Subcutaneous abdominal adipose tissue (tissue), 5 donors: ENCODE data around the gene LRRC2.
"Not testable (repeated sequence)": the region's sequence is repeated elsewhere in the genome, so short reads cannot be mapped to it uniquely, and the experiment has no call there.

Source experiments
- H3K27ac ChIP-seq: one replicate; pipeline ENCODE4 v1.7.0; 2013; ENCODE audit warnings: low read depth, mild to moderate bottlenecking, inconsistent platforms, low read length, moderate library complexity
- H3K27me3 ChIP-seq, 5 donors: one replicate each; pipeline ENCODE4 v1.7.0; 2013; ENCODE audit warnings: low read length in 5 of 5, inconsistent platforms in 1 of 5; ENCODE audit not compliant: control insufficient read depth in 5 of 5, insufficient read depth in 4 of 5
- H3K36me3 ChIP-seq, 5 donors: one replicate each; pipeline ENCODE4 v1.7.0; 2013; ENCODE audit warnings: low read length in 5 of 5; ENCODE audit not compliant: control insufficient read depth in 5 of 5, insufficient read depth in 5 of 5
- H3K4me1 ChIP-seq, 5 donors: one replicate each; pipeline ENCODE4 v1.7.0; 2013; ENCODE audit warnings: low read length in 5 of 5, mild to moderate bottlenecking in 3 of 5, moderate library complexity in 1 of 5; ENCODE audit not compliant: control insufficient read depth in 5 of 5, insufficient read depth in 5 of 5
- H3K4me3 ChIP-seq, 5 donors: one replicate each; pipeline ENCODE4 v1.7.0; 2013; ENCODE audit warnings: low read length in 5 of 5, low read depth in 1 of 5
- H3K9ac ChIP-seq, 5 donors: one replicate each; pipeline ENCODE4 v1.7.0; 2013; ENCODE audit warnings: low read length in 5 of 5, mild to moderate bottlenecking in 4 of 5, moderate library complexity in 3 of 5
- H3K9me3 ChIP-seq, 5 donors: one replicate each; pipeline ENCODE4 v1.7.0; 2013; ENCODE audit warnings: low read length in 5 of 5; ENCODE audit not compliant: control insufficient read depth in 5 of 5
- donor health status: healthy.
- donor health status: healthy.
- donor health status: healthy.
- donor health status: healthy.
- donor health status: healthy.

The LRRC2 gene

GRCh38 chr3:46603446-46604046 lies 37.4 kb upstream of the LRRC2 start:
- no peaks in the 10 kb centered on the region for H3K27me3 ChIP-seq
- no peak overlapping the region for H3K4me3 ChIP-seq
- H3K9ac ChIP-seq, result no peak overlapping the region
- no peak overlapping the region for H3K27ac ChIP-seq
- peaks cover 0 to 7% (median 2%) of the 10 kb centered on the region in 5 donors for H3K4me1 ChIP-seq
- no peaks in the 10 kb centered on the region for H3K9me3 ChIP-seq
- H3K36me3 ChIP-seq, result no peaks in the 10 kb centered on the region

GRCh38 chr3:46599590-46599989 lies 33.5 kb upstream of the LRRC2 start:
- Histone ChIP-seq H3K4me3 (no peak overlapping the region), H3K4me1 (no peaks in the 10 kb centered on the region), H3K27me3 (no peaks in the 10 kb centered on the region), H3K9ac (no peak overlapping the region), H3K27ac (no peak overlapping the region), H3K36me3 (no peaks in the 10 kb centered on the region), H3K9me3 (no peaks in the 10 kb centered on the region)

- Histone ChIP-seq H3K4me3 (no peak overlapping the region), H3K36me3 (no peaks in the 10 kb centered on the region), H3K9ac (no peak overlapping the region), H3K9me3 (no peaks in the 10 kb centered on the region), H3K27ac (no peak overlapping the region), H3K4me1 (no peaks in the 10 kb centered on the region), H3K27me3 (no peaks in the 10 kb centered on the region)
These were observed 29.8 kb upstream of the LRRC2 start for GRCh38 chr3:46595819-46596314.

GRCh38 chr3:46594723-46595122 lies 28.6 kb upstream of the LRRC2 start:
- Histone ChIP-seq H3K36me3 (no peaks in the 10 kb centered on the region), H3K27me3 (no peaks in the 10 kb centered on the region), H3K27ac (no peak overlapping the region), H3K9me3 (no peaks in the 10 kb centered on the region), H3K4me1 (no peaks in the 10 kb centered on the region), H3K4me3 (no peak overlapping the region), H3K9ac (no peak overlapping the region)

GRCh38 chr3:46593979-46594378 lies 27.9 kb upstream of the LRRC2 start:
- no peaks in the 10 kb centered on the region for H3K9me3 ChIP-seq
- H3K27ac ChIP-seq, result no peak overlapping the region
- H3K9ac ChIP-seq, result no peak overlapping the region
- H3K4me1 ChIP-seq, result no peaks in the 10 kb centered on the region
- H3K36me3 ChIP-seq, result no peaks in the 10 kb centered on the region
- no peaks in the 10 kb centered on the region for H3K27me3 ChIP-seq
- H3K4me3 ChIP-seq, result no peak overlapping the region

- Histone ChIP-seq H3K4me3 (no peak overlapping the region), H3K9ac (no peak overlapping the region), H3K4me1 (no peaks in the 10 kb centered on the region), H3K9me3 (no peaks in the 10 kb centered on the region), H3K27ac (no peak overlapping the region), H3K27me3 (no peaks in the 10 kb centered on the region), H3K36me3 (no peaks in the 10 kb centered on the region)
These were observed 27.3 kb upstream of the LRRC2 start for GRCh38 chr3:46593274-46593862.

- H3K27ac ChIP-seq, H3K4me3 ChIP-seq, H3K9me3 ChIP-seq, H3K4me1 ChIP-seq, H3K9ac ChIP-seq, H3K27me3 ChIP-seq, H3K36me3 ChIP-seq: not testable (repeated sequence)
These were observed 21.2 kb upstream of the LRRC2 start for GRCh38 chr3:46587268-46587667.

- Histone ChIP-seq H3K36me3 (no peaks in the 10 kb centered on the region), H3K4me1 (no peaks in the 10 kb centered on the region), H3K4me3 (no peak overlapping the region), H3K27me3 (no peaks in the 10 kb centered on the region), H3K9ac (no peak overlapping the region), H3K9me3 (no peaks in the 10 kb centered on the region), H3K27ac (no peak overlapping the region)
These were observed 20.7 kb upstream of the LRRC2 start for GRCh38 chr3:46586738-46587246.

- Histone ChIP-seq H3K9me3 (no peaks in the 10 kb centered on the region), H3K9ac (no peak overlapping the region), H3K4me1 (no peaks in the 10 kb centered on the region), H3K4me3 (no peak overlapping the region), H3K27ac (no peak overlapping the region), H3K36me3 (no peaks in the 10 kb centered on the region), H3K27me3 (no peaks in the 10 kb centered on the region)
These were observed 19.9 kb upstream of the LRRC2 start for GRCh38 chr3:46585799-46586693.
